GM19463 (cell line): ENCODE measurements around the gene CEP295NL.
"Not testable (repeated sequence)": the region's sequence is repeated elsewhere in the genome, so short reads cannot be mapped to it uniquely, and the experiment has no call there.

Experiments used
- ATAC-seq: cut with Tn5 transposase; IDR thresholded peaks from one replicate; pipeline ENCODE4 v1.9.1; 2021; ENCODE audit warnings: mild to moderate bottlenecking, moderate library complexity; ENCODE audit not compliant: unreplicated experiment

Gene CEP295NL

GRCh38 chr17:78910497-78911284 is 7.7 kb upstream of the CEP295NL start:
- no peak for ATAC-seq

- ATAC-seq, result no peak
Observed at GRCh38 chr17:78908426-78908825, 5.4 kb upstream of the CEP295NL start.

GRCh38 chr17:78905541-78905940 is 2.5 kb upstream of the CEP295NL start:
- ATAC-seq, result no peak

GRCh38 chr17:78905116-78905515 is 2.1 kb upstream of the CEP295NL start:
- ATAC-seq, result no peak

- no peak for ATAC-seq
Observed at GRCh38 chr17:78904371-78904770, 1.4 kb upstream of the CEP295NL start.

- ATAC-seq, result not testable (repeated sequence)
Observed at GRCh38 chr17:78902231-78902630, 770 bp downstream of the CEP295NL start.

- ATAC-seq, result no peak
Observed at GRCh38 chr17:78901806-78902205, 1.2 kb downstream of the CEP295NL start.

GRCh38 chr17:78900816-78901215 is 2.2 kb downstream of the CEP295NL start:
- no peak for ATAC-seq

GRCh38 chr17:78899361-78900260 is 3.4 kb downstream of the CEP295NL start:
- no peak for ATAC-seq

GRCh38 chr17:78898947-78899346 is 4.1 kb downstream of the CEP295NL start:
- ATAC-seq, result no peak

- no peak for ATAC-seq
Observed at GRCh38 chr17:78898075-78898836, 4.7 kb downstream of the CEP295NL start.

GRCh38 chr17:78897664-78898047 is 5.3 kb downstream of the CEP295NL start:
- no peak for ATAC-seq

GRCh38 chr17:78896834-78897663 is 6.0 kb downstream of the CEP295NL start:
- ATAC-seq, result no peak

GRCh38 chr17:78896091-78896833 is 6.7 kb downstream of the CEP295NL start:
- ATAC-seq, result no peak

- no peak for ATAC-seq
Observed at GRCh38 chr17:78895322-78895721, 7.7 kb downstream of the CEP295NL start.

- no peak for ATAC-seq
Observed at GRCh38 chr17:78893684-78894083, 9.3 kb downstream of the CEP295NL start.

GRCh38 chr17:78892936-78893379 is 10.0 kb downstream of the CEP295NL start:
- no peak for ATAC-seq

GRCh38 chr17:78892520-78892919 is 10.5 kb downstream of the CEP295NL start:
- no peak for ATAC-seq

- no peak for ATAC-seq
Observed at GRCh38 chr17:78892062-78892456, 10.9 kb downstream of the CEP295NL start.
